DMS153 treated with DMSO at 0.1 percent for 48 hours (cell line): Measurements from ENCODE around the gene MLLT1.

ENCODE experiments used
- DNase-seq: peaks from one replicate; lab custom pipeline; 2025; ENCODE audit not compliant: unreplicated experiment; lab: John Stamatoyannopoulos, UW

The MLLT1 gene

GRCh38 chr19:6223461-6224307 lies 56.1 kb downstream of the MLLT1 start:
- no peak for DNase-seq

DNA sequence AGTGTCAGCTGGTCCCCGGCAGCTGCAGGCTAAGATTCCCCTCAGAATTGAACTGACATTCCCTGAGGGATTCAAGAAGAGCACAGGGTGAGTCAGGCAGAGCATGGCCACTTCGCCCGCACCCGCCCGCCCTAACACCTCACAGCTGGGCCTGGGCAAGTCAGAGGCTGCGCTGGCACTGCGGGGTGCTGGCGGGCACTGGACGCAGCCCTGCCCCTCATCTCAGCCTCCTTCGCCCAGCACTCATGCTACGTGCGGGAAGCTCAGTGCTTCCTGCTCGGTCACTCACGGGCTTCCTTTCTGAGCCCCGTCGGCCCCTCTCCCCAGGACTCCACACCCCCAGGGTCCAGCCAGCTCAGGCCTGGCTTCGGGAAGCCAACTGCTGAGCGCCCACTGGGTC lies 56.9 kb downstream of the MLLT1 start:
- no peak for DNase-seq

- DNase-seq, result no peak
Measured at GRCh38 chr19:6221878-6222746, 57.7 kb downstream of the MLLT1 start.

GRCh38 chr19:6221220-6221877 lies 58.4 kb downstream of the MLLT1 start:
- no peak for DNase-seq

GRCh38 chr19:6220385-6221191 lies 59.2 kb downstream of the MLLT1 start:
- DNase-seq, result no peak

DNA sequence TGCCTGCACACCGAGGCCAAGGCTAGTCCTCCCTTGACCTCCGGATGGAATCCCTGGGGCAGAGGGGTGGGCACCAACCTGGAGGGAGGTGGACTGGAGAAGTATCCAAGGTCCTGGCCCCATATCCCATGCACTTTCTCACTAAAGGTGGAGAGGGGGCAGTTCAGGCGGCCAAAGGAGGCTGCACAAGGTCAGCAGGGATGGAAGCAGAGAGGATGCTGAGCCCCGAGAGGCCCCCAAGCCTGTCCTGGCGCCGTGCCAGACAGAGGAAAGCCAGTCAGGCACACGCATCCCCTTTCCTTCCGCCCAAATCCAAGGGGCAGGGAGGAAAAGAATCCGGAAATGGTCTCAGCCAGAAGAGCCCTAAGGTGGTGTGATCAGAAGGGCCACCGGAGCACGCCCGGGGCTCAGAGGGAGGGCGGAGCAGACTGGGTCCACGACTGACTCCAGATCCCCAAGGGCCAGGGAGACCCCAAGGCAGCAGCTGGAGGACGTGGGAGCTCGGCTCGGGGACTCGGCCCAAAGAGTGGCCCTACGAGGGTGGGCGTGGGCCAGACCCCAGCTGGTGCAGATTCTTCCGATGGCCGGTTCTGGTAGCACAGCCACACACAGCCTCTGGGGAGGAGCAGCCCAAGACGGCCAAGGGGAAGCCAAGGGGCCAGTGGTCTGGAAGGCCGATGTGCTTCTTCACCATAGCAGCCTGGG lies 60.0 kb downstream of the MLLT1 start:
- no peak for DNase-seq

DNA sequence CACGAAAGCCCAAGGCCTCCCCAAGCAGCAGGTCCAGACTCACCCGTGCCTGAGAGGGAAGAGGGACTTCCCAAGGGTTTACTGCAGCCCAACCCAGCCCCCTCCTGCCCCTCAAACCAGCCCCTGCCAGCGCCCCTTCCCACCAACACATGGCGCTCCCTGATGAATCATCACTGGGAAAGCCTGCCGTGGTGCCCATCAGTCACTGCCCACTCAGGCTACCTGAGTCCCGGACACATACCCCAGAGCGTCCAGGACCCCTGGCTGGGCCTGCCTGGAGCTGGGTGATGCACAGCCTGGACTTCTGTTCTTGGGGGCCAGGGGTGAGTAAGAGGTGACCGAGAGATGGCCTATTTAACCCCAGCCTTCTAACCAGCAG lies 60.6 kb downstream of the MLLT1 start:
- DNase-seq, result no peak

- no peak for DNase-seq
Measured at GRCh38 chr19:6218491-6219146, 61.2 kb downstream of the MLLT1 start.

- DNase-seq, result no peak
Measured at GRCh38 chr19:6217752-6218334, 61.9 kb downstream of the MLLT1 start.

DNA sequence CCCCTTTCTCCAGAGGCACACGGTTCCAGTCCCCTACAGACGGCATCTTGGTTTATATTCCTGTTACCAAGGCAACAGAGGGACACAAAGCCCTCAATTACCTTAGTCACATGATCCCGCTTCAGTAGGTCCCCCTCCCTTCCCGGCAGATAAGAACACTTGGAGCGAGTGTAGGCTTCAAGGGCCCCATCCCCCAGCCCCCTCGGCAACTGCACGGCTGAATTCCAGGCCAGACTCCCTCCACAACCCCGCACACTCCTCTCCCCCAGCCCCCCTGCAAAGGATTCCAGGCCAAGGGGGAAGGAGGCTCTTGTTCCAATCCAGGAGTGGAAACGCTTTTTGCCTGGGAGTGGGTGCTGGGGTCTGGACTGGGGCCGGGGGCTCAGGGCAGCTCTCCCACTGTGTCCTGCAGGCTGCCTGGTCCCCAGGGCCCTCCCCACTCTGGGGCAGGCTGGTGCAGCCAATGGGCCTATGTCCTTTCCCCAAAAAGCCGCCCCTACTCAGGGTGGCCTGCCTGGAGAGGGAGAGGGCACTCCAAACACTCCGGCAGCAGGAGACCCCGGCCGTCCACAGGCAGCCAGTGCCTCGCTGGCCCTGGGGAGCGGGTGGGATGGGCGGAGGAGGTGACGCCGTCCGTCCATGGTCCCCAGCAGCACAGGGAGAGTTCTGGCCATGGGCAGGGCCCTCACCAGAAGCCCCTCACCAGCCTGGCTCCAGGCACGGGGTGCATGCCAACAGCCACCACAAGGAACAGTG lies 62.6 kb downstream of the MLLT1 start:
- DNase-seq, result no peak

- DNase-seq, result no peak
Measured at GRCh38 chr19:6216236-6216995, 63.4 kb downstream of the MLLT1 start.

- no peak for DNase-seq
Measured at GRCh38 chr19:6215701-6216235, 64.0 kb downstream of the MLLT1 start.

- no peak for DNase-seq
Measured at GRCh38 chr19:6214881-6215541, 64.8 kb downstream of the MLLT1 start.

DNA sequence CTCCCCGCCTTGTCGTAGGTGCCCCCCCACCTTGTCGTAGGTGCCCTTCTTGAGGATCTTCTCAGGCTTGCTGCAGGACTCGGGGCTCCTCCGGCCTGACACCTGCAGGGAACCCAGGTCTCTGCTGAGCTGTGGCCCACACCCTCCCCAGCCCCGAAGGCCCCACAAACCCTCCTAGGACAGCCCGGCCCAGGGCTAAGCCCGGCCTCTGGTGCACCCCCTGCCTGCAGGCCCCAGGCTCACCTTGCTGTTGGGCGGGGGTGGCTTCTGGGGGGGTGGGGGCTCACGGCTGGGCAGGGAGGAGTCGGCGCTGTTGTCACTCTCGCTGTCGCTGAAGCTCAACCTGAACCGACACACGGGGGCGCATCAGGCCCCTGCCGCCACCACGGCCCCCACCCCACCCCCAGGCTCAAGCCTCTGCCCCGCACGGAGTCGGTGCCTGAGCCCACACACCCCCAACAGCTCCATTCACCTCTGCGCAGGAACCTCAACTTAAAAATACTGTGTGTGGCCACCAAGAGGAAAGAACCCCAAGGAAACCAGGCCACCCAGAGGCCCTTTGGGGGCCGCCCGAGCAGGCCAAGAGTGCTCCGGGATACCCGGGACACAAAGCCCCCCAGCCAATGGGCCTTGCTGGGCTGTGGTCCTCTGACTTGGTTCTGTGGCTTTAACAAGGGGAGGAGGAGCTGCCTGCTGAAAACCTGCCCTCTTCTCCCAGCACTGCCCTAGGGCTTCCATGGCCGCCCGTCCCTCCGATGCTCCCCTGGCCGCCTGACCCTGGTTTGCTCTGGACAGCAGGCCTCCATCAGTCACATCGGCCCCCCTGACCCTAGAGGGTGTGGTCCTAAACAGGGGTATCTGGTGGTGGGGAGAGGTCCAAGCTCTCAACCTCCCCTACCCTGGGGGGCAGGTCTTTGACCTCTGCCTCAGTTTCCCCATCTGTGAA lies 65.8 kb downstream of the MLLT1 start:
- no peak for DNase-seq

DNA sequence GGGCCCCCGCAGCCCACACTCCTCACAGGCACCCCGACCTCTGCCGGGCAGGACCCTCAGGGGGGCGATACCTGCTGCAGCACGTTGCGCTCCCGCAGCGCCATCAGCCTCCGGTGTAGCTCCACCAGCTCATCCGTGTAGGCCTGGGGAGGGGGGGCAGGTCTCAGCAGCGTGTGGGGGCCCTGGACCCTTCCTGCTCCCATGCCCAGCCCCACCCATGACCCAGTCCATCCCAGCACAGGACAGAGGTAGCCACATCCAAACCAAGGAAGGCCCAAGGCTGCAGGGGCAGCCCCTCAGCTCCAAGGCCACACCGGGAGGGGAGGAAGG lies 66.5 kb downstream of the MLLT1 start:
- DNase-seq, result no peak
